WERI-Rb-1 (cell line): ENCODE results near the gene NSD2.

ENCODE experiments used
- DNase-seq: peaks from one replicate; pipeline ENCODE4 v3.0.0-alpha.2; 2020
- H3K27ac ChIP-seq: fragments of 250-450 bp; sonication (Bioruptor Pico); 2 replicates; pipeline ENCODE4 v1.5.1; 2020; ENCODE audit warnings: mild to moderate bottlenecking, moderate library complexity
- H3K27me3 ChIP-seq: fragments of 250-450 bp; sonication (Bioruptor Pico); 2 replicates; pipeline ENCODE4 v1.5.1; 2021; ENCODE audit warnings: mild to moderate bottlenecking, low read depth, moderate library complexity; ENCODE audit not compliant: insufficient read depth, severe bottlenecking
- H3K36me3 ChIP-seq: fragments of 250-450 bp; sonication (Bioruptor Pico); 2 replicates; pipeline ENCODE4 v1.5.1; 2020; ENCODE audit warnings: mild to moderate bottlenecking, moderate library complexity
- H3K4me3 ChIP-seq: 2 replicates; pipeline ENCODE4 v1.5.1; 2011; ENCODE audit warnings: low read depth, mild to moderate bottlenecking, control low read depth, low read length
- H3K9me3 ChIP-seq: fragments of 250-450 bp; sonication (Bioruptor Pico); 2 replicates; pipeline ENCODE4 v1.5.1; 2021; ENCODE audit warnings: mild to moderate bottlenecking, moderate library complexity; ENCODE audit not compliant: severe bottlenecking
- TF ChIP-seq, protein P1 (sequence below): IDR thresholded peaks from 2 replicates; pipeline ENCODE4 v1.5.1; 2011; ENCODE audit warnings: low read depth, mild to moderate bottlenecking, control low read depth, inconsistent platforms, low read length

The NSD2 gene

DNA sequence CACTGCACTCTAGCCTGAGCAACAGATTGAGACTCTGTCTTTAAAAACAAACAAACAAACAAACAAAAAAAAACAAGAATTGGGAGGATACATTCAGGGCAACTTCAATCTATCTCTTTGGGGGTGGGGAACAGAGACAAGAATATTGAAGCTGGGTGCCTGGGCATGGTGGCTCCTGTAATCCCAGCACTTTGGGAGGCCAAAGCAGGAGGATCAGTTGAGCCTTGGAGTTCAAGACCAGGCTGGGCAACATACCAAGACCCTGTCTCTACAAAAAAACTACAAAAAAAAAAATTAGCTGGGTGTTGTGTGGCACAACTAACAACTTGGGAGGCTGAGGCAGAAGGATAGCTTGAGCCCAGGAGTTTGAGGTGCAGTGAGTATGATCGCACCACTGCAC, 16.4 kb upstream of the NSD2 start:
- Histone ChIP-seq H3K4me3 (peak overlapping the region; percentile 53), H3K9me3 (no peaks in the 10 kb centered on the region), H3K36me3 (peaks cover 22% of the 10 kb centered on the region), H3K27me3 (no peaks in the 10 kb centered on the region), H3K27ac (no peak overlapping the region; the same call in 1 of the 2 replicates)
- TF ChIP-seq, protein P1, sequence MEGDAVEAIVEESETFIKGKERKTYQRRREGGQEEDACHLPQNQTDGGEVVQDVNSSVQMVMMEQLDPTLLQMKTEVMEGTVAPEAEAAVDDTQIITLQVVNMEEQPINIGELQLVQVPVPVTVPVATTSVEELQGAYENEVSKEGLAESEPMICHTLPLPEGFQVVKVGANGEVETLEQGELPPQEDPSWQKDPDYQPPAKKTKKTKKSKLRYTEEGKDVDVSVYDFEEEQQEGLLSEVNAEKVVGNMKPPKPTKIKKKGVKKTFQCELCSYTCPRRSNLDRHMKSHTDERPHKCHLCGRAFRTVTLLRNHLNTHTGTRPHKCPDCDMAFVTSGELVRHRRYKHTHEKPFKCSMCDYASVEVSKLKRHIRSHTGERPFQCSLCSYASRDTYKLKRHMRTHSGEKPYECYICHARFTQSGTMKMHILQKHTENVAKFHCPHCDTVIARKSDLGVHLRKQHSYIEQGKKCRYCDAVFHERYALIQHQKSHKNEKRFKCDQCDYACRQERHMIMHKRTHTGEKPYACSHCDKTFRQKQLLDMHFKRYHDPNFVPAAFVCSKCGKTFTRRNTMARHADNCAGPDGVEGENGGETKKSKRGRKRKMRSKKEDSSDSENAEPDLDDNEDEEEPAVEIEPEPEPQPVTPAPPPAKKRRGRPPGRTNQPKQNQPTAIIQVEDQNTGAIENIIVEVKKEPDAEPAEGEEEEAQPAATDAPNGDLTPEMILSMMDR, result no peak
- no peak for DNase-seq

DNA sequence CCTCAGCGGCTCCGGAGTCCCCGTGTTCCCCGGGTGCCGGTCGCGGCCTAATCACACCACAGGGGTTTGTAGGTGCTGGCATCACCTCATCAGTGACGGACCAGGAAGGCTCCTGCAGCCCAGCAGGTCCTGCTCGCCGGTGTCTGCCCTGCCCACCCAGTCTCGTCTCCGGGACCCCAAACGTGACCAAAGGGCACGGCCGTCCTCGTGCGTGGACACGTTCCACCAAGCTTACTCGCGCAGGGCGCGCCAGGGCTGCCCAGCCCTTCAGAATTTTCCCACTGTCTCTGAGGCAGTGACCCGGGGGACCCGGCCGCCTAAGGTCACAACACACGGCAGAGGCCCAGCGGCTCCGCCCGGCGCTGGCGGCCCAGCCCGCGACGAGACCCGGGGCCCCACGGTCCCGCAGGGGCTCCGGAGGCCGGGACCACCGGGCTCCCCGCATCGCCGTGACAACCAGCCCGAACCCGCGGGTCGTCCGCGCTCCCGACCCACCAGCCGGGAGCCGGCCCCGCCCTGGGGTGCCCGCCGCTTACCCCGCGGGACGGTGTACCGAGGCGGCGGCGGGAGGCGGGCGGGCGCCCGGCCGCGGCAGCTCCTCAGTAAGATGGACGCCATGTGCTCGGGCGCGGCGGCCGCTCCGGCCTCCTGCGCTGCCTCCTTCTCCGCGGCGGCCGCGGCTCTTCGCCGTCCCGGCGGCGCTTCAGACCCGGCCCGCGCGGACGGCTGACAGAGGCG, 15.7 kb upstream of the NSD2 start:
- H3K27ac ChIP-seq, result peak overlapping the region; percentile 90
- peak overlapping the region; percentile 53 for H3K4me3 ChIP-seq
- H3K27me3 ChIP-seq, result no peaks in the 10 kb centered on the region
- no peaks in the 10 kb centered on the region for H3K9me3 ChIP-seq
- peak; percentile 41 for DNase-seq
- TF ChIP-seq, protein P1, result no peak
- peaks cover 22% of the 10 kb centered on the region for H3K36me3 ChIP-seq

DNA sequence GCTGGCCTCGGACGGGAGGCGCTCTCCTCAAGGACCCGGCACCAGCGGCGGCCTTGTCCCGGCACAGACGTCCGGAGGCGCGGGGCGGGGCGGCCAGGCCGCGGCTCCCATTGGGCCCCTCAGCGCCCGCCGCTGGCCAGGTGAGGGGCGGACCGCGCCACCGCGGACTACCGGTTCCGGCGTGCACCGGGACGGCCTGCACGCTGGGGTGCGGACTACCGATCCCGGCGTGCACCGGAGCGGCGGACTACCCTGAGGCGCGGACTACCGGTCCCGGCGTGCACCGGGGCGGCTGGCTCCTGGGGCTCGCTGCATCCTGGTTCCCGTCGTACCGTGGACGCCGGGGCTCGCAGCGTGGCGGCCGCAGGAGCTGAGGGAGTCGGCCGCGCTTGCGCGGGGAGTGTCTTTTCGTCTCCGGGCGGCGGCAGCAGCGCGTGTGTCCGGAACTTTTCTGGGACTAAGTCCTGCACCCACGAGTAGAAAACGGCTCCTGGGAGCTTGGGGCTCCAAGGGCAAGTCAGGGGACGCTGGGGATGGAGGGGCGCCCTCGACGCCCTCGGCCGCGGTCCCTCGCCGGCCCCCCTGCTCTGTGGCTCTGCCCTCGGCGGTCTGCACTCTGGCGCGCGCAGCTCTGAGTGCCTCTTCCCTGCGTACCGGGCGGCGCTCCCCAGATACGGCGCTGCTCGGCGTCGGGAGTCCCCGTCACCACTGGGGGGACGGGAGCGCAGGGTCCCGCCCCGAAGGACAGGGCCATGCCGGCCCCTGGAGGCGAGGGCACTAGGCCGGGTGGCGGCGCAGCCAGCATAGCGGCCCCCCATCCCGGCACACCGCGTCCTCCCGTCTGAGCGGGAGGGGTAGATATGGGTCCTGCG, 14.9 kb upstream of the NSD2 start, which contains the start of gene LETM1:
Gene LETM1, minus strand, starts transcription at position 86 of the 872 bp plus-strand sequence. CDS start 206 bp downstream, outside the sequence.
- no peaks in the 10 kb centered on the region for H3K9me3 ChIP-seq
- H3K36me3 ChIP-seq, result peaks cover 22% of the 10 kb centered on the region
- H3K27me3 ChIP-seq, result no peaks in the 10 kb centered on the region
- peak; percentile 98 for DNase-seq
- peak within 1 kb of the TSS; percentile 90 for H3K27ac ChIP-seq
- TF ChIP-seq, protein P1, result peak; percentile 22; the same call in 1 of the 2 replicates
- peak within 1 kb of the TSS; percentile 80 for H3K4me3 ChIP-seq

DNA sequence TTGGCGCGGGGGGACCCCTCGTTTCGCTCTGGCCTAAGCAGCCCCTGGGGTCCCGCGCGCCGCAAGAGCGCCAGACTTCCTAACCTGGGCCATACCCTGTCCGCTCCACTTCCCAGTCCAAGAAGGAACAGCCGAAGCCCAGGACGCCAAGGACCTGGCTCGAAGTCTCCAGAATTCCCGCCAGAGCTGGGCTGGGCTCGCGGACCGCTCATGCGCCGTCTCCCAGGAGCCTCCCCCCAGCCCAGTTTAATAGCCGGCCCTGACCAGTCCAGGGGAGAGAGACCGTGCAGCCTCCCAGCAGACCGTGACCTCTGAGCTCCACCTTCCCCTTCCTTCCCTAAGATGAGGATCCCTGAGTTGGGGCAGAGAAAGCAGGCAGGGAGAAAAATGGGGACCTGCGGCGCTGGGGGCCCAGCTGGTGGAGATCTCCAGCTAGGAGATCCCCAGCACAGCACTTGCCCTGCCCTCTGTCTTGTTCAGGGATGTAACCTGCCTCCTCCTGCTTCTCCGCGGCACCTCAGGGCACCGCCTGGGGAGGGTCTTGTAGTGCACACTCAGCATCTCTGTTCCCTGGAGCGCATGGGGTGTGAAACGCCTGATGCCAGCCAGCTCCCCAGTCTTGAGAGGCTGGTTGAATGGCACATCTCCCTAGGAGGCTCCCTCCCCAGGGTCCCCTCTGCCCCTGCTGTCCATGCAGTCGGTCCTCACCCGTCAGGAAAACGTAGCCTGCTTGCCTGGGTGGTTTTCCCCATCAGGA, 14.1 kb upstream of the NSD2 start:
- Histone ChIP-seq H3K27me3 (no peaks in the 10 kb centered on the region), H3K36me3 (peaks cover 18% of the 10 kb centered on the region), H3K27ac (peak overlapping the region; percentile 90), H3K9me3 (no peaks in the 10 kb centered on the region), H3K4me3 (peak overlapping the region; percentile 80)
- TF ChIP-seq, protein P1, result no peak
- peak; percentile 62 for DNase-seq

DNA sequence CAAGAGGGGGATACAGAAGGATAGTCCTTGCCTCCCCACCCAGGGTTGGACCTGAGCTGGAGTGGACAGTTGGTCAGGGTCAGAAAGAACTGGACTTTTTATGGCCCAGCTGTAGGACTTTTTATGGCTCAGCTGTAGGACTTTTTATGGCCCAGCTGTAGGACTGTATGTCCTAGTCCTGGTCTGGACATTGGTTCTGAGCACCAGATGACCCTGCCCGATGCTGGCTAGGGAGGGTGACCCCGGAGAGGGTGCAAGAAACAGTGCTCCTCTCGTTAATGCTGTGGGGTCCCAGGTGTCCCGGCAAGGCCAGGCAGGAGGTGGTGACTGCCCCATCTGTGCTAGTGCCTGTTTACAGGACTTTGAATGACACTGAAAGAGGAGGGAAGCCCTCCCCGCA, 13.3 kb upstream of the NSD2 start:
- DNase-seq, result no peak
- TF ChIP-seq, protein P1, result no peak
- H3K9me3 ChIP-seq, result no peaks in the 10 kb centered on the region
- H3K27me3 ChIP-seq, result no peaks in the 10 kb centered on the region
- H3K36me3 ChIP-seq, result peaks cover 10% of the 10 kb centered on the region
- H3K4me3 ChIP-seq, result no peak overlapping the region
- H3K27ac ChIP-seq, result no peak overlapping the region
